HCEC 1CT (cell line): ENCODE results near the gene SPON1.
"Not testable (repeated sequence)": the region's sequence is repeated elsewhere in the genome, so short reads cannot be mapped to it uniquely, and the experiment has no call there.

Source experiments
- DNase-seq: peaks from one replicate; pipeline ENCODE4 v3.0.0-alpha.2; 2017

SPON1 gene

GRCh38 chr11:14252501-14252900, 290.0 kb downstream of the SPON1 start:
- not testable (repeated sequence) for DNase-seq

DNA sequence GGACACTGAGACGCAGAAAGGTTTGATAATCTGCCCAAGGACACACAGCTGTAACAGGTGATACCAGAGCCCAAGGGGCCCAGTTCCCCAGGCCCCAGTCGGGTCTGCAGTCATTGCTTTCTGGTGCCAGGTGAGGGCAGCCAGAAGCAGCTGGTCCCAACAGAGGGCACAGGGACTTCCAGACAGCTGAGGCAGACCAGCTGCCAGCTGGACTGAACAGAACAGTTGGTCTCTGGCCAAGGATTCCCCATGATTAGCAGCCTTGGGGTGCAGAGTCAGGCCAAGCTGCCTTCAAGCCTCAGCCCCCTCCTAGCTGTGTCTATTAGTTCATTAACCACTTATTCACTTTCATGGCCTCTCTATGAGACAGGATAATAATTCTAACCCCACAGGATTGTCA, 290.9 kb downstream of the SPON1 start:
- DNase-seq, result no peak

- DNase-seq, result no peak
These were observed 291.3 kb downstream of the SPON1 start for GRCh38 chr11:14253840-14254239.

- no peak for DNase-seq
These were observed 292.2 kb downstream of the SPON1 start for GRCh38 chr11:14254533-14255237.

- DNase-seq, result no peak
These were observed 292.7 kb downstream of the SPON1 start for GRCh38 chr11:14255238-14255534.

GRCh38 chr11:14258221-14258935, 295.9 kb downstream of the SPON1 start:
- peak; percentile 89 for DNase-seq

GRCh38 chr11:14259186-14259784, 296.8 kb downstream of the SPON1 start:
- DNase-seq, result no peak

DNA sequence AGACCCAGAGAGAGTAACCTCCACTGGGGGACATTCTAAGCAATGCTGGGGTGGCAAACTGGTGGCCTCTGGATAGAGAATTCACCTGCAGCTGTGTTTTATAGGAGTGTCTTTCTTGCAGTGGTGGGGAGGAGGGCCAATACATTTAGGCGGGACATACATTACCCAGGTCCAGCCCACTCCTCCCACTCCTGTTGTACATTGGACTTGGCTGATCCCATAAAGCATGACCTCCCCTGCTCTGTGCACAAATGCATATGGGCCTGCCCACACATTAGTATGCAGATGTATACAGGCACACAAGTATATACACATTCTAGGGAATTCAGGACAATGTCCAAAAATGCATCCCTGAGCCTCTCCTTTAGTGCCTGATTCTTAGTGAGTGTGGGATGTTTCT, 297.4 kb downstream of the SPON1 start:
- DNase-seq, result no peak

DNA sequence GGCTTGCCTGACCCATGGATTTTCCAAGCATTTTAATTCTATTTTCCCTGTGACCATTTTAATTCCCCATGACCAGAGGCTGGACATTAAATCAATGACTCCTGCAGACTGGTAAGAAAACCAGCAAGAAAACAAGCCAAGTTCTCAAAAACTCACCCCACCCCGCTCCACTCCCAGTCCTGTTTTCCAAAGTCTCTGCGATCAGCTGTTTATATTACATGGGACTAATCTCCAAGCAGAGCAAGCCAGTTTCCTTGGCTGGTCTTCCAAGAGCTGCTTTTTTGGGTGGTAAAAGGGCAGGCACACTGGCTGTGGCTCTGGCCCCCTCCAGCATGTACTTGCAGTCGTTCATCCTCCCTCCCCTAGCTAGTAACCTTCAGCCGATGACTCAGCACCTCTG, 298.5 kb downstream of the SPON1 start:
- no peak for DNase-seq

- no peak for DNase-seq
These were observed 299.8 kb downstream of the SPON1 start for GRCh38 chr11:14262271-14262846.

GRCh38 chr11:14264966-14265365, 302.4 kb downstream of the SPON1 start:
- no peak for DNase-seq

DNA sequence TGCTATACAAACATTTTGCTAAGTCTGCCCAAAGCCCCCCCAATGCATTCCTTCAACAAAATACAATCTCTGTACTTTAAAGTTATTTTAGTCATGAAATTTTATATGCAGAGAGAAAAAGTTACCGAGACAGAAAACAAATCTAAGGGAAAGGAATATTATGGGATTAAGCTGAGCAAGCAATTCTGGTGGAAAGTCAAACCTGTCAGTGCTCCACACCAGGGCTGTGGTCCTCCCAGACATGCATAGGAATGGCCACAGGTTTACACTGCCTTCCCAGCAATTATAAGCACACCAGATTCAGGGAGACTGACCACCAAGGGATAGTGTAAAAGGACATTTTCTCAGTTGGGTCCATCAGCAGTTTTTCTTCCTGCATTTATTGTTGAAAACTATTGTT, 304.1 kb downstream of the SPON1 start:
- no peak for DNase-seq

GRCh38 chr11:14267861-14268635, 305.5 kb downstream of the SPON1 start:
- DNase-seq, result no peak

- DNase-seq, result no peak
These were observed 307.4 kb downstream of the SPON1 start for GRCh38 chr11:14269692-14270573.

DNA sequence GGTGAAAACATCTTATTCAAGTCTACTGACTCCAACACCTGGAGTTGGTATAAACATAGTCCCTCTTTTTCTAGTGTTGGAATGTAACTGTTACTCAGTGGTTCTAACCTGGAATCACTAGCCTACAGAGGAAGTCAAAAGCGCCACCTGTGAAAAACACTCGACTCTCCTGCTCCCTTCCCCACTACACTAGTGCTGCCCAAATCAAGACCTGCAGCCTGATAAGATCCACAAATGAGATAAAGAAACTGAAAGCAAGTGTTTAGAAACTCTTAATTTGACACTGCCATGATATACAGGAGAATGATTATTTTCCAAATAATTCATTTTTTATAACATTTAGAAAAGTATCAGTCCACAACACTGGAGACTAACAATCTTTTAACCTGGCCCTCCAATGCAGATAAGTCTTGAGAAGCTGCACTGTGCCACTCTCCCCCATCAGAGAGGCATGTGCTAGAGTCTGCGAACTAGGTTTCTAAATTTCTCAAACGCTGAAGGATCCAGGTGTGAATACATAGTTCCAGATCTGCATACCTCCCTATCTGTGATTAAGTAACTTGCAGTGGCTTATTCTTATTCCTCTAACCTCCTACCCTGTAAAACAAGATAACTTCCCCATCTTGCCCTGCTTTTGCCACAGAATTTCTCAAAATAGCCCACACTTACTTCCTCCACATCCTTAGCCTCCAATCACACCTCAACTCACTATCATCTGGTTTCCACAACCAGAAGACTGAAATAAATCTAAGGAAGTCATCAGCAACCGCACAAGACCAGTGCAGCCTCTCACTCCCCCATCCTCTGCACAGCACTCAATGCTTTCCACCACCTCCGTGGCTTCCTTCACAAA, 308.4 kb downstream of the SPON1 start:
- DNase-seq, result no peak

DNA sequence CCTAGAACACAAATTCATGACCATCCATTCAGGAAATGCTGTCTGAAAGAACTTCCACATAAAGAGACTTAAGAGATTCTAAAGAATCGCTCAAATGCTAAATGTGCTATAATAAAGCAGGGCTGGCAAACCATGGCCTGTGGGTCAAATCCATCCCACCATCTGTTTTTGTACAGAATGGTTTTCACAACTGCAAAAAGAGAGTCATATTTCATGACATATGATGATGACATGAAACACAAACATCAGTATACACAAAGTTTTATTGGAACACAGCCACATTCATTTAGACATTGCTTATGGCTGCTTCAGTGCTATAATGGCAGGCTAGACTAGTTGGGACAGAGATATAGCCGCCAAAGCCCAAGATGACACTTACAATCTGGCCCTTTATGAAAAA, 311.4 kb downstream of the SPON1 start:
- peak; percentile 33 for DNase-seq

- no peak for DNase-seq
These were observed 312.6 kb downstream of the SPON1 start for GRCh38 chr11:14275076-14275475.

DNA sequence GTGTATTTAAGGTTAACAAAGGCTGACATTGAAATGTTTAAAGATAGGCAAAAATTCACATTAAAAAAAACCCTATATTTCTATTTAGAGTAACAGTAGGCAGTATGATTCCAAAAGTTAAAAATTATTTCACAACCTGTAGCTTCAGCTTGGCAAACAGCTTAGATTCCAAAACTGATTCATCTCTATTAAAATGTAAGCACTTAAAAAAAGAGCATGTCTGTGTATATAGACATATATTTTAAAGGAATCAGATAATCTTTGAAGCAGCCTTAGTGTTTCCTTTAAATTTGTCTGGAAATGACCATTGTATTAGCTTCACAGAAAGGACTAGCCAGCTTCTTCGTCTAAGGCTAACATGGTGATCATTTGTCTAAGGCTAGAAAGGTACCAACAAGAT, 316.3 kb downstream of the SPON1 start:
- DNase-seq, result not testable (repeated sequence)

DNA sequence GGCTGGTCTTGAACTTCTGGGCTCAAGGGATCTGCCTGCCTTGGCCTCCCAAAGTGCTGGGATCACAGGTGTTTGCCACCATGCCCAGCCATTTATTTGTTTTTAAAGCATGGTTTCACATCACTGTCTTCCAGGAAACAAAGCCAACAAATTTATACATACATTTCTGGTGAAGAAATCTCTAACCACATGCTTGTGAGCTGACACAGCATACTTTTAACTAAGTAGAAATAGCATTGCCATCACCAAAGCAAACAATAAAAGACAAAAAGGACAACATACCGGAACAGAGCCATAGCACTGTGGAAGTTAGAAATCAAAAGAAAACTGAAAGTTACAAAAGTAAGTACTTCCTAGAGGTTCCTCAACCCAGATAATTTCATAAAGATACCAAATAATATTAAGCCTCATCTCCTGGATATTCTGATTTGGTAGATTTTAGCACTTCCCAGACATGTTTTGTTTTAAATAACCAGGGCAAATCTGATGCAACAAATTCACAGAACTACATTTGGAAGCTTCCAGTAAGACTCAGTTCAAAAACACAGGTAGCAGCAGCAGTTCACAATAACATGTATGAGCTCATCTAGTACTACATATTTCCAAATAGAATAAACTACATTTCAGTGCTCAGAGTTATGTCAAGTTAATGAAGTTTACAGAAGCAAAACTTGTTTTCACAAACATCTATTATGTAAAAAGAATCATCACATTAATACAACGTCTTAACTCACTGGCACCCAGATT, 325.8 kb downstream of the SPON1 start:
- DNase-seq, result peak; percentile 84

GRCh38 chr11:14290422-14290821, 327.9 kb downstream of the SPON1 start:
- no peak for DNase-seq
